ENCODE data around the gene DNER. TPM values are rescaled to one million over a fixed set of nuclear protein-coding genes. Genes with fewer than 3 reads are reported as not detected.

Gene DNER
- polyA plus RNA-seq, 1 donor (not counting 4 experiments of a cell fraction or from before 2014, with no cell fraction given), result 8.5 TPM

DNA sequence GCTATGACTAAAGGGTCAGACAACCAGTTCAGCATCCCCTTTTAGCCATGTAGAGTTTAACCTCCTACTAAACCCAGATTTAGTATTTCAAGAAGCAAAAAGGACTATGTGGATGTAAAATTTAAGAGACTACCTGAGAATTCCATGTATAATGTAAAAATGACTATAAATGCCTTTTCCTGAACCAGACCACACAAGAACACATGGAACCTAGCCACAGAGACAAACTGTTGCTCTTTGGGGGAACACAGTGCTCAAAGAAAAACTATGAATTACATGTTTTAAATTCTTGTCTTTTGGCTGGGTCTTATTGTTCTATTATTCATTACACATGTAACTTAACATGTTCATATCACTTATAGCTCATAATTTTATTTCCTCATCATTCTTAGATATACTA is 192.8 kb downstream of the DNER start:
- no peaks in the 10 kb centered on the region for H3K9me3 ChIP-seq (ENCODE audit: control insufficient read depth, low read depth, low read length)
- H3K79me2 ChIP-seq (ENCODE audit: control insufficient read depth, insufficient read depth, low read length), result no peaks in the 10 kb centered on the region
- no peaks in the 10 kb centered on the region for H3K9me1 ChIP-seq (ENCODE audit: control insufficient read depth, extremely low read depth, insufficient read depth, low read length)
- FAIRE-seq (no peak), DNase-seq (ENCODE audit: low read depth, low spot score) (no peak)
- H3K36me3 ChIP-seq (ENCODE audit: control insufficient read depth in 2 of 2, extremely low read depth in 1 of 2, insufficient read depth in 2 of 2, low read length in 2 of 2), result no peaks in the 10 kb centered on the region
- H3K27ac ChIP-seq (ENCODE audit: control insufficient read depth, insufficient read depth, low read length), result no peak overlapping the region
- no peaks in the 10 kb centered on the region for H3K4me1 ChIP-seq (ENCODE audit: control insufficient read depth, extremely low read depth, insufficient read depth, low read length)
- no peak overlapping the region for H3K9ac ChIP-seq (ENCODE audit: control insufficient read depth, extremely low read depth, insufficient read depth, low read length)
- H3K4me3 ChIP-seq (ENCODE audit: control insufficient read depth in 2 of 3, extremely low read depth in 1 of 3, insufficient read depth in 2 of 3, low read depth in 1 of 3, low read length in 3 of 3), result no peak overlapping the region
- H2AFZ ChIP-seq (ENCODE audit: control insufficient read depth, low read length), result no peak overlapping the region
- no peaks in the 10 kb centered on the region for H4K20me1 ChIP-seq (ENCODE audit: control insufficient read depth, extremely low read depth, insufficient read depth, low read length)
- dilution Hi-C loops (cut with MboI; ENCODE audit: extremely low pct_ligation_motif_present, low sequenced_read_pairs), result no loop called here
- no peak overlapping the region for H3K4me2 ChIP-seq (ENCODE audit: control insufficient read depth, extremely low read depth, insufficient read depth, low read depth, low read length)
- TF ChIP-seq EZH2 (IDR thresholded peaks at IDR 0.05; ENCODE audit: low read length), result no peak
- TF ChIP-seq, protein P1, sequence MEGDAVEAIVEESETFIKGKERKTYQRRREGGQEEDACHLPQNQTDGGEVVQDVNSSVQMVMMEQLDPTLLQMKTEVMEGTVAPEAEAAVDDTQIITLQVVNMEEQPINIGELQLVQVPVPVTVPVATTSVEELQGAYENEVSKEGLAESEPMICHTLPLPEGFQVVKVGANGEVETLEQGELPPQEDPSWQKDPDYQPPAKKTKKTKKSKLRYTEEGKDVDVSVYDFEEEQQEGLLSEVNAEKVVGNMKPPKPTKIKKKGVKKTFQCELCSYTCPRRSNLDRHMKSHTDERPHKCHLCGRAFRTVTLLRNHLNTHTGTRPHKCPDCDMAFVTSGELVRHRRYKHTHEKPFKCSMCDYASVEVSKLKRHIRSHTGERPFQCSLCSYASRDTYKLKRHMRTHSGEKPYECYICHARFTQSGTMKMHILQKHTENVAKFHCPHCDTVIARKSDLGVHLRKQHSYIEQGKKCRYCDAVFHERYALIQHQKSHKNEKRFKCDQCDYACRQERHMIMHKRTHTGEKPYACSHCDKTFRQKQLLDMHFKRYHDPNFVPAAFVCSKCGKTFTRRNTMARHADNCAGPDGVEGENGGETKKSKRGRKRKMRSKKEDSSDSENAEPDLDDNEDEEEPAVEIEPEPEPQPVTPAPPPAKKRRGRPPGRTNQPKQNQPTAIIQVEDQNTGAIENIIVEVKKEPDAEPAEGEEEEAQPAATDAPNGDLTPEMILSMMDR (optimal IDR thresholded peaks at IDR 0.05 in 1 of 3, IDR thresholded peaks at IDR 0.05 in 1 of 3, conservative IDR thresholded peaks at IDR 0.05 in 1 of 3; ENCODE audit: extremely low read depth in 1 of 3, insufficient read depth in 2 of 3, low read length in 3 of 3), result no peak
- no peaks in the 10 kb centered on the region for H3K27me3 ChIP-seq (ENCODE audit: control insufficient read depth, extremely low read depth, insufficient read depth, low read length)

DNA sequence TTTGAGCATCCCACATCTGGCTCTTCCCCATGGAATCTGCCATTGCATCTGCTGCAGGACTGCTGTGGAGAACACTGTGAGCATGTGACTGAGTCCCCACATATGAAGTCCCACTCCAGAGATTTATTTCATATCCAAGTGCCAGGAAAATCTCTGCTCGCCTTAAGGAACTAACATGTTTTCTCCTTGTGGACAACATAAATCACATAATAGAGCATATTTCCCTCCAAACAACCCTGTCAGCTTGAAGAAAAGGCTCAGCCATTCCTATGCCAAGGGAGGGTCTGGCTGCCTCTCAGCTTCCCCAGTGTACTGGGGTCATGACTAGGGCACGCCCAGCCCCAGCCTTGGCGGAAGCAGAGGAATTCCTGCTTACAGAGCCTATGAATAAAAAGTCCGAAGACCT is 193.7 kb downstream of the DNER start:
- no peaks in the 10 kb centered on the region for H3K27me3 ChIP-seq (ENCODE audit: control insufficient read depth, extremely low read depth, insufficient read depth, low read length)
- TF ChIP-seq, protein P1 (optimal IDR thresholded peaks at IDR 0.05 in 1 of 3, IDR thresholded peaks at IDR 0.05 in 1 of 3, conservative IDR thresholded peaks at IDR 0.05 in 1 of 3; ENCODE audit: extremely low read depth in 1 of 3, insufficient read depth in 2 of 3, low read length in 3 of 3), result no peak
- no peak for TF ChIP-seq EZH2 (IDR thresholded peaks at IDR 0.05; ENCODE audit: low read length)
- H3K9me1 ChIP-seq (ENCODE audit: control insufficient read depth, extremely low read depth, insufficient read depth, low read length), result no peaks in the 10 kb centered on the region
- H2AFZ ChIP-seq (ENCODE audit: control insufficient read depth, low read length), result no peak overlapping the region
- DNase-seq (ENCODE audit: low read depth, low spot score) (no peak), FAIRE-seq (no peak)
- no peak overlapping the region for H3K27ac ChIP-seq (ENCODE audit: control insufficient read depth, insufficient read depth, low read length)
- dilution Hi-C loops (cut with MboI; ENCODE audit: extremely low pct_ligation_motif_present, low sequenced_read_pairs), result no loop called here
- no peak overlapping the region for H3K4me2 ChIP-seq (ENCODE audit: control insufficient read depth, extremely low read depth, insufficient read depth, low read depth, low read length)
- no peaks in the 10 kb centered on the region for H3K36me3 ChIP-seq (ENCODE audit: control insufficient read depth in 2 of 2, extremely low read depth in 1 of 2, insufficient read depth in 2 of 2, low read length in 2 of 2)
- no peaks in the 10 kb centered on the region for H3K9me3 ChIP-seq (ENCODE audit: control insufficient read depth, low read depth, low read length)
- no peaks in the 10 kb centered on the region for H3K4me1 ChIP-seq (ENCODE audit: control insufficient read depth, extremely low read depth, insufficient read depth, low read length)
- no peak overlapping the region for H3K4me3 ChIP-seq (ENCODE audit: control insufficient read depth in 2 of 3, extremely low read depth in 1 of 3, insufficient read depth in 2 of 3, low read depth in 1 of 3, low read length in 3 of 3)
- H3K9ac ChIP-seq (ENCODE audit: control insufficient read depth, extremely low read depth, insufficient read depth, low read length), result no peak overlapping the region
- no peaks in the 10 kb centered on the region for H4K20me1 ChIP-seq (ENCODE audit: control insufficient read depth, extremely low read depth, insufficient read depth, low read length)
- no peaks in the 10 kb centered on the region for H3K79me2 ChIP-seq (ENCODE audit: control insufficient read depth, insufficient read depth, low read length)

Measured in keratinocyte (primary cell).